GM23338 (cell line): ENCODE data around the gene PURA. TPM values are rescaled to one million over a fixed set of nuclear protein-coding genes. Genes with fewer than 3 reads are reported as not detected.

ENCODE experiments used
- ATAC-seq: fragments of 200-7000 bp; cut with Tn5 transposase; 3 replicates; pipeline ENCODE4 v1.9.1; 2020
- DNase-seq: peaks from one replicate; pipeline ENCODE4 v3.0.0-alpha.2; 2015; ENCODE audit warnings: low spot score
- H2AFZ ChIP-seq: fragments of 200-600 bp; sonication (generic); 2 replicates; pipeline ENCODE4 v1.8.0; 2016; ENCODE audit warnings: antibody characterized with exemption, mild to moderate bottlenecking, moderate library complexity
- H3F3A ChIP-seq: fragments of 200-600 bp; sonication (generic); replicated peaks from 2 replicates; pipeline ENCODE4 v1.8.0; 2017; ENCODE audit warnings: antibody characterized with exemption, mixed run types, low read depth
- H3K27ac ChIP-seq: fragments of 200-600 bp; sonication (generic); 2 replicates; pipeline ENCODE4 v1.6.1; 2016; ENCODE audit warnings: low read depth
- H3K27me3 ChIP-seq: fragments of 200-600 bp; sonication (generic); 2 replicates; pipeline ENCODE4 v1.8.0; 2016; ENCODE audit warnings: mild to moderate bottlenecking, mixed run types, moderate library complexity; ENCODE audit not compliant: insufficient read depth
- H3K36me3 ChIP-seq: fragments of 200-600 bp; sonication (generic); 2 replicates; pipeline ENCODE4 v1.8.0; 2016; ENCODE audit warnings: mild to moderate bottlenecking; ENCODE audit not compliant: insufficient read depth
- H3K4me1 ChIP-seq: fragments of 200-600 bp; sonication (generic); 2 replicates; pipeline ENCODE4 v1.8.0; 2016; ENCODE audit warnings: mild to moderate bottlenecking, moderate library complexity; ENCODE audit not compliant: insufficient read depth
- H3K4me2 ChIP-seq: fragments of 200-600 bp; sonication (generic); 2 replicates; pipeline ENCODE4 v1.7.1; 2017; ENCODE audit warnings: mixed run types
- H3K4me3 ChIP-seq: fragments of 200-600 bp; sonication (generic); 2 replicates; pipeline ENCODE4 v1.6.1; 2016; ENCODE audit warnings: mixed run types
- H3K79me2 ChIP-seq: fragments of 200-600 bp; sonication (generic); replicated peaks from 2 replicates; pipeline ENCODE4 v1.8.0; 2017; ENCODE audit warnings: mild to moderate bottlenecking; ENCODE audit not compliant: insufficient read depth
- H3K9me2 ChIP-seq: fragments of 200-600 bp; sonication (generic); 2 replicates; pipeline ENCODE4 v1.8.0; 2017; ENCODE audit not compliant: insufficient read depth
- H4K20me1 ChIP-seq: fragments of 200-600 bp; sonication (generic); replicated peaks from 2 replicates; pipeline ENCODE4 v1.8.0; 2017; ENCODE audit warnings: mild to moderate bottlenecking; ENCODE audit not compliant: insufficient read depth
- H3K27ac Mint-ChIP-seq: 2 replicates; pipeline ENCODE4 v1.8.0; 2020; ENCODE audit warnings: inconsistent platforms, mild to moderate bottlenecking, moderate library complexity, mixed read lengths
- H3K27me3 Mint-ChIP-seq: 3 replicates; pipeline ENCODE4 v1.8.0; 2022; ENCODE audit warnings: low read depth, mild to moderate bottlenecking, moderate library complexity, mixed read lengths, inconsistent platforms; ENCODE audit not compliant: insufficient read depth, poor library complexity
- H3K36me3 Mint-ChIP-seq: 3 replicates; pipeline ENCODE4 v1.8.0; 2021; ENCODE audit warnings: low read depth, mild to moderate bottlenecking, inconsistent platforms, moderate library complexity, mixed read lengths
- H3K4me1 Mint-ChIP-seq: 3 replicates; pipeline ENCODE4 v1.8.0; 2020; ENCODE audit warnings: mild to moderate bottlenecking, inconsistent platforms, mixed read lengths
- H3K4me3 Mint-ChIP-seq: 3 replicates; pipeline ENCODE4 v1.8.0; 2021; ENCODE audit warnings: moderate library complexity, mild to moderate bottlenecking, inconsistent platforms, mixed read lengths
- H3K9me3 Mint-ChIP-seq: 3 replicates; pipeline ENCODE4 v1.8.0; 2020; ENCODE audit warnings: moderate library complexity, mild to moderate bottlenecking, inconsistent platforms, mixed read lengths
- CREB1 ChIP-seq: fragments of 250-450 bp; sonication (Bioruptor Pico); IDR thresholded peaks from 2 replicates; pipeline ENCODE4 v1.5.0; 2020; ENCODE audit warnings: low read depth, mild to moderate bottlenecking, moderate library complexity
- CTCF ChIP-seq, 2 experiments: fragments of 200-600 bp in 1 of 2; sonication (generic) in 1 of 2; conservative IDR thresholded peaks; 2 replicates each; pipeline versions ENCODE4 v1.5.1 to v1.6.1; 2016 to 2017; ENCODE audit warnings: antibody characterized with exemption in 2 of 2, low read depth in 2 of 2, mild to moderate bottlenecking in 2 of 2, moderate library complexity in 1 of 2
- EZH2 ChIP-seq: fragments of 200-600 bp; sonication (generic); IDR thresholded peaks from one replicate; pipeline ENCODE4 v1.8.0; 2017; ENCODE audit warnings: antibody characterized with exemption, mild to moderate bottlenecking, low read depth; ENCODE audit not compliant: unreplicated experiment
- EZH2phosphoT487 ChIP-seq: fragments of 200-600 bp; sonication (generic); IDR thresholded peaks from one replicate; pipeline ENCODE4 v1.8.1; 2018; ENCODE audit warnings: antibody characterized with exemption; ENCODE audit not compliant: unreplicated experiment
- JUNB ChIP-seq: IDR thresholded peaks from one replicate; pipeline ENCODE4 v1.6.1; 2016; ENCODE audit warnings: antibody characterized with exemption; ENCODE audit not compliant: unreplicated experiment
- NANOG ChIP-seq: IDR thresholded peaks from 2 replicates; pipeline ENCODE4 v1.6.1; 2016; ENCODE audit warnings: antibody characterized with exemption, borderline replicate concordance
- POLR2AphosphoS5 ChIP-seq: IDR thresholded peaks from 2 replicates; pipeline ENCODE4 v1.6.1; 2016; ENCODE audit warnings: antibody characterized with exemption, low read depth
- REST ChIP-seq: IDR thresholded peaks from one replicate; pipeline ENCODE4 v1.6.1; 2018; ENCODE audit warnings: antibody characterized with exemption; ENCODE audit not compliant: unreplicated experiment
- STAT1 ChIP-seq: IDR thresholded peaks from one replicate; pipeline ENCODE4 v1.6.1; 2016; ENCODE audit warnings: antibody characterized with exemption; ENCODE audit not compliant: unreplicated experiment
- ZNF114 ChIP-seq: fragments of 250-450 bp; sonication (Bioruptor Pico); IDR thresholded peaks from 2 replicates; pipeline ENCODE4 v1.5.0; 2020; ENCODE audit warnings: mild to moderate bottlenecking, moderate library complexity
- ZNF331 ChIP-seq: fragments of 250-450 bp; sonication (Bioruptor Pico); IDR thresholded peaks from 2 replicates; pipeline ENCODE4 v1.5.0; 2020; ENCODE audit warnings: low read depth, mild to moderate bottlenecking, moderate library complexity
- ZNF462 ChIP-seq: fragments of 250-450 bp; sonication (Bioruptor Pico); IDR thresholded peaks from 2 replicates; pipeline ENCODE4 v1.5.0; 2020; ENCODE audit warnings: mild to moderate bottlenecking, moderate library complexity
- polyA plus RNA-seq: library from polyadenylated mRNA; unstranded; fragments of >200 nt; fragmentation: Nextera tagmentation; extraction: Ambion mirVana; gene quantifications from 2 replicates; pipeline ENCODE4 v1.2.1, GENCODE V29; 2016
- total RNA-seq: library from RNA; depleted of rRNA; stranded (reverse); fragments of >200 nt; shearing (Covaris generic); gene quantifications from 2 replicates; pipeline ENCODE4 v1.2.3, GENCODE V29; 2014
- TF ChIP-seq, protein P1 (sequence below): IDR thresholded peaks from 2 replicates; pipeline ENCODE4 v1.6.1; 2016; ENCODE audit warnings: antibody characterized with exemption

The PURA gene
- total and polyA plus RNA-seq, 2 experiments from 2014 or later: 1.5 to 2.3 TPM

- no peak overlapping the region for H3K27ac Mint-ChIP-seq
- DNase-seq: no peak
- Histone ChIP-seq H3F3A (no peaks in the 10 kb centered on the region), H3K36me3 (no peaks in the 10 kb centered on the region), H3K27ac (no peak overlapping the region), H4K20me1 (no peaks in the 10 kb centered on the region), H3K79me2 (no peaks in the 10 kb centered on the region), H3K4me1 (peaks cover 4% of the 10 kb centered on the region), H3K4me2 (no peak overlapping the region), H3K4me3 (no peak overlapping the region), H3K27me3 (peaks cover 8% of the 10 kb centered on the region; the same call in 1 of the 2 replicates), H2AFZ (no peak overlapping the region), H3K9me2 (no peaks in the 10 kb centered on the region)
- ATAC-seq: no peak
- no peaks in the 10 kb centered on the region for H3K36me3 Mint-ChIP-seq
- no peaks in the 10 kb centered on the region for H3K9me3 Mint-ChIP-seq
- H3K4me3 Mint-ChIP-seq: no peak overlapping the region
- H3K4me1 Mint-ChIP-seq: peaks cover 10% of the 10 kb centered on the region; the same call in 2 of the 3 replicates
- H3K27me3 Mint-ChIP-seq: peaks cover 1% of the 10 kb centered on the region
- TF ChIP-seq, protein P1, sequence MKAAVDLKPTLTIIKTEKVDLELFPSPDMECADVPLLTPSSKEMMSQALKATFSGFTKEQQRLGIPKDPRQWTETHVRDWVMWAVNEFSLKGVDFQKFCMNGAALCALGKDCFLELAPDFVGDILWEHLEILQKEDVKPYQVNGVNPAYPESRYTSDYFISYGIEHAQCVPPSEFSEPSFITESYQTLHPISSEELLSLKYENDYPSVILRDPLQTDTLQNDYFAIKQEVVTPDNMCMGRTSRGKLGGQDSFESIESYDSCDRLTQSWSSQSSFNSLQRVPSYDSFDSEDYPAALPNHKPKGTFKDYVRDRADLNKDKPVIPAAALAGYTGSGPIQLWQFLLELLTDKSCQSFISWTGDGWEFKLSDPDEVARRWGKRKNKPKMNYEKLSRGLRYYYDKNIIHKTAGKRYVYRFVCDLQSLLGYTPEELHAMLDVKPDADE: no peak
- TF ChIP-seq NANOG: no peak
- no peak for TF ChIP-seq EZH2phosphoT487
- no peak for TF ChIP-seq REST
- no peak for TF ChIP-seq EZH2
- TF ChIP-seq CTCF (conservative IDR thresholded peaks at IDR 0.05; ENCODE audit: low read depth in 2 of 2): no peak
- no peak for TF ChIP-seq STAT1
- TF ChIP-seq ZNF114 (CRISPR knock-in tag): no peak
- TF ChIP-seq ZNF462: no peak
- TF ChIP-seq JUNB: no peak
- TF ChIP-seq ZNF331 (CRISPR knock-in tag): no peak
- no peak for TF ChIP-seq POLR2AphosphoS5
- TF ChIP-seq CREB1 (CRISPR knock-in tag): no peak
Observed at GRCh38 chr5:140126315-140127012, 12.6 kb downstream of the PURA start.
